Neural progenitor cell (in vitro differentiated cells): ENCODE results near the gene KIF2C. TPM values are rescaled to one million over a fixed set of nuclear protein-coding genes. Genes with fewer than 3 reads are reported as not detected.

Experiments used
- DNase-seq: peaks from one replicate; pipeline ENCODE4 v3.0.0-alpha.2; 2016; ENCODE audit warnings: low spot score
- H2AFZ ChIP-seq: fragments of 200-600 bp; sonication (generic); replicated peaks from 2 replicates; pipeline ENCODE4 v1.6.1; 2016; ENCODE audit warnings: antibody characterized with exemption
- H3F3A ChIP-seq: fragments of 200-600 bp; sonication (generic); 2 replicates; pipeline ENCODE4 v1.6.1; 2016; ENCODE audit warnings: antibody characterized with exemption, low read depth
- H3K27ac ChIP-seq: fragments of 200-600 bp; sonication (generic); 2 replicates; pipeline ENCODE4 v1.5.1; 2016; ENCODE audit warnings: mild to moderate bottlenecking
- H3K27me3 ChIP-seq: fragments of 200-600 bp; sonication (generic); 2 replicates; pipeline ENCODE4 v1.6.1; 2016; ENCODE audit warnings: mild to moderate bottlenecking, moderate library complexity
- H3K36me3 ChIP-seq: fragments of 200-600 bp; sonication (generic); 2 replicates; pipeline ENCODE4 v1.5.1; 2016
- H3K4me1 ChIP-seq: fragments of 200-600 bp; sonication (generic); 2 replicates; pipeline ENCODE4 v1.6.1; 2016; ENCODE audit warnings: mixed run types
- H3K4me2 ChIP-seq: fragments of 200-600 bp; sonication (generic); 2 replicates; pipeline ENCODE4 v1.6.1; 2016
- H3K4me3 ChIP-seq: fragments of 200-600 bp; sonication (generic); 2 replicates; pipeline ENCODE4 v1.5.1; 2016
- H3K79me2 ChIP-seq: fragments of 200-600 bp; sonication (generic); 2 replicates; pipeline ENCODE4 v1.6.1; 2016; ENCODE audit warnings: low read depth
- H3K9ac ChIP-seq: fragments of 200-600 bp; sonication (generic); 2 replicates; pipeline ENCODE4 v1.6.1; 2016
- H3K9me3 ChIP-seq: fragments of 200-600 bp; sonication (generic); 2 replicates; pipeline ENCODE4 v1.5.1; 2016; ENCODE audit warnings: low read depth
- H4K20me1 ChIP-seq: fragments of 200-600 bp; sonication (generic); 2 replicates; pipeline ENCODE4 v1.6.1; 2016; ENCODE audit warnings: low read depth
- H3K27ac Mint-ChIP-seq: 3 replicates; pipeline ENCODE4 v1.8.0; 2021; ENCODE audit warnings: mixed read lengths
- H3K27me3 Mint-ChIP-seq: 2 replicates; pipeline ENCODE4 v1.8.0; 2022; ENCODE audit warnings: low read depth, mild to moderate bottlenecking, inconsistent platforms, moderate library complexity, mixed read lengths; ENCODE audit not compliant: insufficient read depth
- H3K36me3 Mint-ChIP-seq: 3 replicates; pipeline ENCODE4 v1.8.0; 2021; ENCODE audit warnings: mixed read lengths
- H3K4me1 Mint-ChIP-seq: 3 replicates; pipeline ENCODE4 v1.8.0; 2021; ENCODE audit warnings: mixed read lengths
- H3K4me3 Mint-ChIP-seq: 3 replicates; pipeline ENCODE4 v1.8.0; 2021; ENCODE audit warnings: mild to moderate bottlenecking, moderate library complexity, mixed read lengths
- H3K9me3 Mint-ChIP-seq: 3 replicates; pipeline ENCODE4 v1.8.0; 2020; ENCODE audit warnings: mixed read lengths
- EZH2 ChIP-seq: fragments of 200-600 bp; sonication (generic); IDR thresholded peaks from 2 replicates; pipeline ENCODE4 v1.6.1; 2017; ENCODE audit warnings: antibody characterized with exemption, mild to moderate bottlenecking, moderate library complexity
- EZH2phosphoT487 ChIP-seq: fragments of 200-600 bp; sonication (generic); IDR thresholded peaks from 2 replicates; pipeline ENCODE4 v1.6.1; 2017; ENCODE audit warnings: antibody characterized with exemption
- total RNA-seq: library from RNA; depleted of rRNA; stranded (reverse); fragments of >200 nt; gene quantifications from 2 replicates; pipeline ENCODE4 v1.2.3, GENCODE V29; 2015; ENCODE audit warnings: low replicate concordance
- TF ChIP-seq, protein P1 (sequence below): fragments of 200-600 bp; sonication (generic); IDR thresholded peaks from 2 replicates; pipeline ENCODE4 v1.5.1; 2017; ENCODE audit warnings: antibody characterized with exemption, mild to moderate bottlenecking

Gene KIF2C
- total RNA-seq, 1 donor from 2014 or later: 133 TPM

DNA sequence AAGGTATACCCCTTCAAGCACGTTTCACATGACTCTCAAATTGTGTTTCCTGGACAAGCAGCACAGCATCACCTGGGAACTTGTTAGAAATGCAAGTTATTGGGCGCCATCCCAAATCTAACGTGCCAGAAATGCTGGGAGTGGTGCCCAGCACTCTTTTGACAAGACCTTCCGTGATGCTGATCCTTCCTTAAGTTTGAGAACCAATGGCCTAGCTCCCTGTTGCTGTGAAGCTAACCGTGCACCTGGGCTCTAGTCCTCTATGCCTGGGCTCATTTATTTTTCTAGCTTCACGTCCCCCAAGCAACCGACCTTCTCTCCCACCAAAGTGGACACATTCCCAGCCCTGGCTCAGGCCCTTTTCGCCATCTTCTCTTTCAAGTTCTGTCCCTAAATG is 44.1 kb downstream of the KIF2C start:
- peaks cover 19% of the 10 kb centered on the region for H3K36me3 Mint-ChIP-seq

DNA sequence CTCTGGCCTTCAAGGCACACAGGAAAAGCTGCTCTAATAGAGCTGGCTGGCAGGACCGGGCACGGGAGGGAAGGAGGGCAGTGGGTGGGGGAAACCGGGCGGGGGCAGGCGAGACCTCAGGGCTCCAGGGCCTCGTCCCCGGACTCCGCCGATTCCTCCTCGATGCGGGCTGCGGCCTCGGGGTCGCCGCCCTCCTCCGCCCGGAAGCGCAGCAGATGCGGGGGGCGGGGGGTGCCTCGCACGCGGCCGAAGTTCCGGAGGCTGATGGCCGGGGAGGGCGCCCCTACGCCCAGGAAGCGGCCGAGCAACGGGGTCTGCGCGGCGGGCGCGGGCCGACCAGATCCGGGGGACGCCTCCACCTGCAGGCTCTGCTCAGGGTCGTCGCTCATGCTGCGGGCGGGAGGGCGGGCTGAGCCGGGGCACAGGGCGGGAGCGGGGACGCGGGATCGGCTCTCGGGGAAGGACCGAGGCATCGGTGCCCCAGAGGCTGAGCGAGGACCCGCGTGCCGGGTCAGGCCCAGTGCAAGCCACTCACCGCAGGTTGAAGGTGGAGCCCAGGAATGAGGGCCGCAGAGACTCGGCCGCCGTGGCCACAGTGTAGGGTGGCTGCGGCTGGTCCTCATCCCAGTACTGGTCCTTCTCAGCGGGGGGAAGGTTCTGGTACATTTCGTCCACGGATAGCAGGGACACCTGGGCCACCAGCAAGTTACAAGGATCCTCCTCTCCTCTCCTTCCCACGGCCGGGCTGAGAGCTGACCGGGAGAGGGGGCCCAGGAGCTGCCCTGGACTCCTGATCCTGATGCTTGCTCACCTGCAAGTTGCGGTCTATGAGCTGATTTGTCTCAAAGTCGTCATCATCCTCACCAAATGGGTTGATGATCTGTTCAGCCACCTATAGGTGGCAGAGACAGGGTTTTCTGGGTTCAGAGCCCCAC is 44.7 kb downstream of the KIF2C start:
- H3K9me3 Mint-ChIP-seq: no peaks in the 10 kb centered on the region
- Histone ChIP-seq H3K27me3 (peaks cover 36% of the 10 kb centered on the region), H4K20me1 (peaks cover 8% of the 10 kb centered on the region), H2AFZ (peak overlapping the region; percentile 87), H3K9ac (no peak overlapping the region), H3F3A (peaks cover 59% of the 10 kb centered on the region), H3K79me2 (no peaks in the 10 kb centered on the region), H3K4me2 (peak overlapping the region; percentile 76), H3K4me1 (peaks cover 18% of the 10 kb centered on the region), H3K9me3 (no peaks in the 10 kb centered on the region), H3K27ac (no peak overlapping the region), H3K4me3 (peak overlapping the region; percentile 40), H3K36me3 (no peaks in the 10 kb centered on the region)
- H3K4me1 Mint-ChIP-seq: peaks cover 19% of the 10 kb centered on the region
- TF ChIP-seq, protein P1, sequence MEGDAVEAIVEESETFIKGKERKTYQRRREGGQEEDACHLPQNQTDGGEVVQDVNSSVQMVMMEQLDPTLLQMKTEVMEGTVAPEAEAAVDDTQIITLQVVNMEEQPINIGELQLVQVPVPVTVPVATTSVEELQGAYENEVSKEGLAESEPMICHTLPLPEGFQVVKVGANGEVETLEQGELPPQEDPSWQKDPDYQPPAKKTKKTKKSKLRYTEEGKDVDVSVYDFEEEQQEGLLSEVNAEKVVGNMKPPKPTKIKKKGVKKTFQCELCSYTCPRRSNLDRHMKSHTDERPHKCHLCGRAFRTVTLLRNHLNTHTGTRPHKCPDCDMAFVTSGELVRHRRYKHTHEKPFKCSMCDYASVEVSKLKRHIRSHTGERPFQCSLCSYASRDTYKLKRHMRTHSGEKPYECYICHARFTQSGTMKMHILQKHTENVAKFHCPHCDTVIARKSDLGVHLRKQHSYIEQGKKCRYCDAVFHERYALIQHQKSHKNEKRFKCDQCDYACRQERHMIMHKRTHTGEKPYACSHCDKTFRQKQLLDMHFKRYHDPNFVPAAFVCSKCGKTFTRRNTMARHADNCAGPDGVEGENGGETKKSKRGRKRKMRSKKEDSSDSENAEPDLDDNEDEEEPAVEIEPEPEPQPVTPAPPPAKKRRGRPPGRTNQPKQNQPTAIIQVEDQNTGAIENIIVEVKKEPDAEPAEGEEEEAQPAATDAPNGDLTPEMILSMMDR: peak; percentile 17
- TF ChIP-seq EZH2: no peak
- no peak for TF ChIP-seq EZH2phosphoT487
- DNase-seq: peak; percentile 78
- peaks cover 15% of the 10 kb centered on the region for H3K36me3 Mint-ChIP-seq
- peaks cover 10% of the 10 kb centered on the region for H3K27me3 Mint-ChIP-seq
- peak overlapping the region; percentile 77 for H3K4me3 Mint-ChIP-seq
- peak overlapping the region; percentile 60 for H3K27ac Mint-ChIP-seq

More for the DNA sequence above, 44.1 kb downstream of the KIF2C start:
- TF ChIP-seq EZH2phosphoT487: no peak
- no peak for TF ChIP-seq EZH2
- TF ChIP-seq, protein P1: no peak
- DNase-seq: no peak
- peaks cover 36% of the 10 kb centered on the region for H3K27me3 ChIP-seq
- H4K20me1 ChIP-seq: peaks cover 15% of the 10 kb centered on the region
- H3K27ac Mint-ChIP-seq: peak overlapping the region; percentile 60
- peaks cover 18% of the 10 kb centered on the region for H3K4me1 ChIP-seq
- H3K36me3 ChIP-seq: no peaks in the 10 kb centered on the region
- H3K9me3 Mint-ChIP-seq: no peaks in the 10 kb centered on the region
- peak overlapping the region; percentile 40 for H3K4me3 ChIP-seq
- H3K27ac ChIP-seq: no peak overlapping the region
- no peaks in the 10 kb centered on the region for H3K9me3 ChIP-seq
- peak overlapping the region; percentile 87 for H2AFZ ChIP-seq
- H3K4me3 Mint-ChIP-seq: peak overlapping the region; percentile 77
- H3K79me2 ChIP-seq: peaks cover 2% of the 10 kb centered on the region
- peak overlapping the region; percentile 76 for H3K4me2 ChIP-seq
- peaks cover 66% of the 10 kb centered on the region for H3F3A ChIP-seq
- H3K9ac ChIP-seq: no peak overlapping the region
- H3K27me3 Mint-ChIP-seq: peaks cover 10% of the 10 kb centered on the region
- peaks cover 19% of the 10 kb centered on the region for H3K4me1 Mint-ChIP-seq

DNA sequence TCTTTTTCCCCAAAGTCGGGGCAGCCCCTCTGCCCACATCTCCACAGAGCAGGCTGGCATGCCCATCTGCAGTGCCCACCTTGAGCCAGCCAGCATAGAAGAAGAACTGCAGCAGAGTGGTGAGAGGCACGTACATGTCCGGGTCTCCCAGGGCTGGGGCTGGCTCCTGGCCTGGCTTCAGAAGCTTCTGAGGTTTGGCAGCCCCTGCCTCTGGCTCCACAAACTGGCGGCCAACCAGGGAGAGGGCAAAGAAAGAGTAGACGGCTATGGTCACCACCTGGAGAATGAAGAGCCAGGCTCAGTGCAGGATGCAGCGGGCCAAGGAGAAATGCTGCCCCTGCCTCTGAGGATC is 45.4 kb downstream of the KIF2C start:
- Histone ChIP-seq H3K27me3 (peaks cover 36% of the 10 kb centered on the region), H3K9me3 (no peaks in the 10 kb centered on the region), H4K20me1 (peaks cover 7% of the 10 kb centered on the region), H3K79me2 (no peaks in the 10 kb centered on the region), H3K4me2 (peak overlapping the region; percentile 76), H3K36me3 (no peaks in the 10 kb centered on the region), H3K27ac (no peak overlapping the region), H2AFZ (no peak overlapping the region), H3F3A (peaks cover 53% of the 10 kb centered on the region), H3K4me3 (no peak overlapping the region), H3K9ac (no peak overlapping the region), H3K4me1 (peaks cover 18% of the 10 kb centered on the region)
- Mint-ChIP-seq H3K36me3 (peaks cover 13% of the 10 kb centered on the region), H3K27ac (no peak overlapping the region), H3K4me1 (peaks cover 23% of the 10 kb centered on the region), H3K4me3 (peak overlapping the region; percentile 64), H3K9me3 (no peaks in the 10 kb centered on the region), H3K27me3 (peaks cover 10% of the 10 kb centered on the region)
- no peak for TF ChIP-seq EZH2
- no peak for DNase-seq
